Measurements from ENCODE around the gene DKC1.

The DKC1 gene

DNA sequence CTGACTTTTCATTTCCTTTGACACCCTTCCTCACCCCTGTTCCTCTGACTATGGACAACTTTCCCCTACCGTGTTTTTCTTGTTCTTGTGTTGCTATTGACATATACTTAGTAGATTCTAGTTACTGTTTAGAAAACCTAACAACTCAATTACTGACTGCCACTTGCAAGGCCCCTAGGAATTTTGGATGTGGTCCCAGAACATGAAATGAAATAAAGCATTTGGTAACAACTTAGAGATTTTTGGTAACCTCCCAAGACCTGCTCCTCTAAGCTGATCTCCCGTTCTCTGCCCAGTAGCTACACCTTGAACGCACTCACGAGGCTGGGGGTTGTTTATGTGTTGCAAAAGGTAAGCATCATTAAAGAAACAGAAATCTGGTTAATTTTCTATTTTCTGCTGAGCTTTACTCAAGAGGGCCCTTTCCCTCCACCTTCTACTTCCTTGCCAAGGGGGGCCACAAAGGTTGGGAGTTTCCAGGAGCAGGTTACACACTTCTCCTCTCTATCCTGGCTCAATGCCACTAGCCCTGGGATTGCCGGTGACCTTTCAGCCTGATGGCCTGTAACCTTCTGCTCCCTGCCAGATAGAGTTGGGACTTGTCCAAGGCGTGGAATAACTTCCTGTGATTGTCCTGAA lies 32.3 kb upstream of the DKC1 start:
- intact Hi-C loops (cut with micrococcal nuclease): no loop called here
- Mint-ChIP-seq H3K27ac (peak overlapping the region; percentile 79), H3K27me3 (no peaks in the 10 kb centered on the region), H3K9me3 (no peaks in the 10 kb centered on the region), H3K4me1 (ENCODE audit: low read depth) (peaks cover 84% of the 10 kb centered on the region), H3K4me3 (no peak overlapping the region), H3K36me3 (ENCODE audit: low read depth) (peaks cover 30% of the 10 kb centered on the region)

DNA sequence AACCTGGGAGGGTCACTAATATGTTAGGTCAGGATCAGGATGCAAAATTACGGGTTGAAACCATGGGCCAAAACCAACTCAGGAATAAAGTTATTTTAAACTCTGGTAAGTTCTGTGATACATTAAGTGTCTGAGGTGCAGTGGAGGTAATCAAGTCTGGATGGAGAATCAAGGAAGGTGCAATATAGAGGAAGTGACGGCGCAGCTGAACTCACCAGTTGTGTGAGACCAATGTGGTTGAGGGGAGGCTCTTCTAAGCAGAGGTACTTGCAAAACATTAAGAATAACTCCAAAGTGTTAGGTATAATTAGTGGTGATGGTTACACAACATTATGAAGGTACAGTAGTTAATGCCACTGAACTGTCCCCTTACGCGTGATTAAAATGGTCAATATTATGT lies 31.5 kb upstream of the DKC1 start:
- H3K27me3 Mint-ChIP-seq: no peaks in the 10 kb centered on the region
- no peaks in the 10 kb centered on the region for H3K9me3 Mint-ChIP-seq
- intact Hi-C loops (cut with micrococcal nuclease): no loop called here
- no peak overlapping the region for H3K4me3 Mint-ChIP-seq
- peaks cover 32% of the 10 kb centered on the region for H3K36me3 Mint-ChIP-seq (ENCODE audit: low read depth)
- peaks cover 85% of the 10 kb centered on the region for H3K4me1 Mint-ChIP-seq (ENCODE audit: low read depth)
- H3K27ac Mint-ChIP-seq: peak overlapping the region; percentile 79

DNA sequence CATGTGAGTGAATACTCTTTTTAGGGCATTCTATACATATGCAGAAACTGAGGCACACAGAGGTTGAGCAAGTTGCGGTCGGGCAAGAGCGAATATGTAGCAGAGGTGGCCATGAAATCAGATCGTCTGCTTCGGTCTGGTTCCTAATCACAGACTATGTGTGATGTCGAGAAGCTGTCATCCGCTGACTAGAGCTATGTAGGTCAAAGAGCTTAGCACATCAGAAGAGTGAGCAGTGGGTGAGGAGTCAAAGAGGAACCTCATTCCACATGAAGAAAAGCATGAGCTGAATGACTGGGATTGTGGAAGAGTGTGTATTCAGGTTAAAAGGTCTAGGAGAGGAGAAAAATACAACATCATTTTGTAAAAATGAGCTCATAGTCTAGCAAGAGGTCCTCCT lies 30.8 kb upstream of the DKC1 start:
- peak overlapping the region; percentile 23 for H3K4me3 Mint-ChIP-seq
- no peaks in the 10 kb centered on the region for H3K27me3 Mint-ChIP-seq
- intact Hi-C loops (cut with micrococcal nuclease): no loop called here
- peak overlapping the region; percentile 79 for H3K27ac Mint-ChIP-seq
- peaks cover 31% of the 10 kb centered on the region for H3K36me3 Mint-ChIP-seq (ENCODE audit: low read depth)
- no peaks in the 10 kb centered on the region for H3K9me3 Mint-ChIP-seq
- peaks cover 82% of the 10 kb centered on the region for H3K4me1 Mint-ChIP-seq (ENCODE audit: low read depth)

DNA sequence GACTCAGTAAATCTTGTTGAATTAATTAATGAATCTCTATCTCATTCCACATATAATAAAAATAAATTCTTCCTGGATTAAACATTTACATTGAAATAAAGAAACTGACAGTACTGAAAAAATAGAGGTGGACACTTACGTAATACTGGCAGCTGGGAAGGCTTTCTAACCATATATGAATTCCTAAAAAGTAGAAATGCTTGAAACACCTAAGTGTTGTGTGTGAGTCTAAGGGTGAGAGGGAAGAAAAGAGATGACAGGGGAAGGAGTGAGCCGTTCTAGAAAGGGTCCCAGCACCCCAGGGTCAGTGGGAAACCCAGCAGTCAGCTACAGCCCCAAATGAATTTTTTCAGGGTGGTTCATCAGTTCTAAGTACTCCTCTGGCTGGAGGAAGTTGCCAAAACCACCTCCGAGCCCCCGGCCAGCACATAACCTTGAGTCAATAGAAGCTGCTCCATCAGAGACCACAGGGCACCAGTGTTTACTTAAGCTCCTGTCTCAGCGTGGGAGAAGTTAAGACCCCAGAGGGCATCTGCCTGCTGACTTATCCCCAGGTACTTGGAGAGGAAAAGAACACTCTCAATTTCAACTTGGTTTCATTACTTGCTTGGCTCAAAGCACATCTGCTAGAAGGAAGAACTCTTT lies 30.1 kb upstream of the DKC1 start:
- Mint-ChIP-seq H3K27me3 (no peaks in the 10 kb centered on the region), H3K4me1 (ENCODE audit: low read depth) (peaks cover 83% of the 10 kb centered on the region), H3K36me3 (ENCODE audit: low read depth) (peaks cover 32% of the 10 kb centered on the region), H3K9me3 (no peaks in the 10 kb centered on the region), H3K4me3 (no peak overlapping the region), H3K27ac (peak overlapping the region; percentile 79)
- intact Hi-C loops (cut with micrococcal nuclease): no loop called here

GRCh38 chrX:154733066-154733425 lies 29.6 kb upstream of the DKC1 start:
- intact Hi-C loops (cut with micrococcal nuclease): no loop called here
- Mint-ChIP-seq H3K4me1 (ENCODE audit: low read depth) (peaks cover 83% of the 10 kb centered on the region), H3K36me3 (ENCODE audit: low read depth) (peaks cover 35% of the 10 kb centered on the region), H3K4me3 (no peak overlapping the region), H3K9me3 (no peaks in the 10 kb centered on the region), H3K27me3 (no peaks in the 10 kb centered on the region), H3K27ac (peak overlapping the region; percentile 79)

- Mint-ChIP-seq H3K36me3 (ENCODE audit: low read depth) (peaks cover 30% of the 10 kb centered on the region), H3K4me3 (peak overlapping the region; percentile 28), H3K9me3 (no peaks in the 10 kb centered on the region), H3K27me3 (no peaks in the 10 kb centered on the region), H3K4me1 (ENCODE audit: low read depth) (peaks cover 80% of the 10 kb centered on the region), H3K27ac (peak overlapping the region; percentile 76)
- intact Hi-C loops (cut with micrococcal nuclease): no loop called here
These were observed 28.4 kb upstream of the DKC1 start for GRCh38 chrX:154734061-154734781.

DNA sequence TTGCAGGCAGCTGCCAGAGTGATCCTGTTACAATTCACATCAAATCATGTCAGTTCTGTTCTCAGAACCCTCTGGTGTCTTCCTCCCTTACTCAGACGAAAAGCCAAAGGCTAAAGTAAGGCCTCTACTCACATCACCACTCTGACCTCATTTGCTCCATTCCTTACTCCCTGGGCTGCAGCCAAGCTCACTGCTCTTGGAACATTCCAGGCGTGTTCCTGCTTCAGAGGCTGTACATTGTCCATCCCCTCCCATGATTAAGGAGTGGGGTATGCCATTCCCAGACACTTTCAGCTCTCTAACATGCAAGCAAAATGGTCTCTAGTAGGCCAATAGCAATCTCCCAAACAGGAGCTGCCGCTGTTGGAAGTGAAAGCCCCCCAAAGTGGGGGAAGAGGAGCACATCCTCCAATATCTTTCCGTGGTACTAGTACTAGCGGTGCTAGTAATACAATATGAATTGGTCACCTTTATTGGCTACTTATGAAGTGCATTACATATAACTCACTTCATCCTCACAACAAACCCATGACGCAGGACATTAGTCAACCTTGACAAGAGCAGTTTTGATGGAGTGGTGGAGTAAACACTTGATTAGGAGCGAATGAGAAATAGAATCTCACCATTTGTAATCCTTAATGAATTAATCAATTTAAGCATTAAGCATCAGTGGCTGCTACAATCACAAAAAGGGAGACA lies 26.8 kb upstream of the DKC1 start:
- Mint-ChIP-seq H3K27ac (peak overlapping the region; percentile 76), H3K4me3 (no peak overlapping the region), H3K4me1 (ENCODE audit: low read depth) (peaks cover 63% of the 10 kb centered on the region), H3K27me3 (no peaks in the 10 kb centered on the region), H3K9me3 (no peaks in the 10 kb centered on the region), H3K36me3 (ENCODE audit: low read depth) (peaks cover 27% of the 10 kb centered on the region)
- intact Hi-C loops (cut with micrococcal nuclease): no loop called here

GRCh38 chrX:154737136-154737535 lies 25.5 kb upstream of the DKC1 start:
- H3K36me3 Mint-ChIP-seq (ENCODE audit: low read depth): peaks cover 30% of the 10 kb centered on the region
- peak overlapping the region; percentile 13 for H3K4me3 Mint-ChIP-seq
- intact Hi-C loops (cut with micrococcal nuclease): no loop called here
- H3K27ac Mint-ChIP-seq: peak overlapping the region; percentile 70
- H3K4me1 Mint-ChIP-seq (ENCODE audit: low read depth): peaks cover 56% of the 10 kb centered on the region
- H3K27me3 Mint-ChIP-seq: no peaks in the 10 kb centered on the region
- H3K9me3 Mint-ChIP-seq: no peaks in the 10 kb centered on the region

- Mint-ChIP-seq H3K9me3 (no peaks in the 10 kb centered on the region), H3K36me3 (ENCODE audit: low read depth) (peaks cover 39% of the 10 kb centered on the region), H3K27me3 (no peaks in the 10 kb centered on the region), H3K27ac (peak overlapping the region; percentile 70), H3K4me3 (no peak overlapping the region), H3K4me1 (ENCODE audit: low read depth) (peaks cover 54% of the 10 kb centered on the region)
- intact Hi-C loops (cut with micrococcal nuclease): no loop called here
These were observed 24.5 kb upstream of the DKC1 start for GRCh38 chrX:154738011-154738738.

DNA sequence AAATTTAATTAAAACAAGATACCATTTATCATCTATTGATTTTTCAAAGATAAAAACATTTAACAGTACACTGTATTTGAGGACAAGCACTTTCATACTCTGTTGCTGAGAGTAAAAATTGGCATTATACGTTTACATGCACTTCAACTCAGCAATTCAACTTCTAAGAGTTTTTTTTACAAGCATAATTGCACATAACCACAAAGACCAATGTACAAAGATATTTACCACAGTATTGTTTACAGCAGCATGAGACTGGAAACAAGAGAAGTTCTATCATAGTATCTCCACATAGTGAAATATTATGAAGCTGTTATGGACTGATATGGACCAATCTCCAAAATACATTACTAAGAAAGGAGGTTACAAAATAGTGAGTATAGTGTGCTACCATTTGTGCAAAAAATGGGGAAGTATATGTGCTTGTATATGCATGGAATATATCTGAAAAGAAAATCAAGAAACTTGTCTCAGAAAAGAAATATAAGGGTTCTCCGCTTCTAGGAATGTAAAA lies 22.7 kb upstream of the DKC1 start:
- H3K4me1 Mint-ChIP-seq (ENCODE audit: low read depth): peaks cover 53% of the 10 kb centered on the region
- no peaks in the 10 kb centered on the region for H3K27me3 Mint-ChIP-seq
- peaks cover 39% of the 10 kb centered on the region for H3K36me3 Mint-ChIP-seq (ENCODE audit: low read depth)
- no peak overlapping the region for H3K27ac Mint-ChIP-seq
- intact Hi-C loops (cut with micrococcal nuclease): no loop called here
- H3K9me3 Mint-ChIP-seq: no peaks in the 10 kb centered on the region
- no peak overlapping the region for H3K4me3 Mint-ChIP-seq

- intact Hi-C loops (cut with micrococcal nuclease): no loop called here
- no peaks in the 10 kb centered on the region for H3K9me3 Mint-ChIP-seq
- no peak overlapping the region for H3K27ac Mint-ChIP-seq
- no peaks in the 10 kb centered on the region for H3K27me3 Mint-ChIP-seq
- peaks cover 20% of the 10 kb centered on the region for H3K36me3 Mint-ChIP-seq (ENCODE audit: low read depth)
- H3K4me1 Mint-ChIP-seq (ENCODE audit: low read depth): peaks cover 31% of the 10 kb centered on the region
- H3K4me3 Mint-ChIP-seq: no peak overlapping the region
These were observed 20.1 kb upstream of the DKC1 start for GRCh38 chrX:154742613-154743012.

- H3K27me3 Mint-ChIP-seq: no peaks in the 10 kb centered on the region
- H3K9me3 Mint-ChIP-seq: no peaks in the 10 kb centered on the region
- no peak overlapping the region for H3K27ac Mint-ChIP-seq
- intact Hi-C loops (cut with micrococcal nuclease): loop anchor here (5.0 kb wide), 2 partner anchors 37 to 88 kb away; no protein-coding TSS in a partner anchor
- peaks cover 6% of the 10 kb centered on the region for H3K4me1 Mint-ChIP-seq (ENCODE audit: low read depth)
- no peaks in the 10 kb centered on the region for H3K36me3 Mint-ChIP-seq (ENCODE audit: low read depth)
- peak overlapping the region; percentile 42 for H3K4me3 Mint-ChIP-seq
These were observed 13.8 kb upstream of the DKC1 start for GRCh38 chrX:154748712-154749339.

- Mint-ChIP-seq H3K9me3 (no peaks in the 10 kb centered on the region), H3K4me3 (peak overlapping the region; percentile 84), H3K27me3 (no peaks in the 10 kb centered on the region), H3K4me1 (ENCODE audit: low read depth) (peaks cover 6% of the 10 kb centered on the region), H3K27ac (peak overlapping the region; percentile 79), H3K36me3 (ENCODE audit: low read depth) (no peaks in the 10 kb centered on the region)
- intact Hi-C loops (cut with micrococcal nuclease): loop anchor here (1.0 to 10.0 kb wide), 4 partner anchors 13 to 87 kb away; partner anchors contain the start of gene MPP1
These were observed 12.8 kb upstream of the DKC1 start for GRCh38 chrX:154749856-154750255.
